AG04449 (cell line): ENCODE data around the gene C7orf57.
"Not testable (repeated sequence)": the region's sequence is repeated elsewhere in the genome, so short reads cannot be mapped to it uniquely, and the experiment has no call there.

Source experiments
- CTCF ChIA-PET: fragments of 350-600 bp; formaldehyde crosslinking; extraction: SDS; loops from one replicate; lab custom pipeline; 2021; ENCODE audit warnings: antibody characterized with exemption; lab: Yijun Ruan, JAX
- POLR2A ChIA-PET: fragments of 400-600, 350-600 bp; formaldehyde crosslinking; extraction: SDS; loops from one replicate; lab custom pipeline; 2020; ENCODE audit warnings: antibody characterized with exemption, inconsistent platforms; lab: Yijun Ruan, JAX
- DNase-seq: peaks from one replicate; pipeline ENCODE4 v3.0.0-alpha.2; 2010; ENCODE audit warnings: low read depth, low spot score
- H3K4me3 ChIP-seq: 2 replicates; pipeline ENCODE4 v1.5.1; 2011; ENCODE audit warnings: low read depth, mild to moderate bottlenecking, control low read depth, low read length
- TF ChIP-seq, protein P1 (sequence below): IDR thresholded peaks from one replicate; pipeline ENCODE4 v1.5.1; 2011; ENCODE audit warnings: mild to moderate bottlenecking, moderate library complexity, low read length, control low read depth, inconsistent platforms; ENCODE audit not compliant: insufficient read depth; ENCODE audit errors: missing control alignments

The C7orf57 gene

DNA sequence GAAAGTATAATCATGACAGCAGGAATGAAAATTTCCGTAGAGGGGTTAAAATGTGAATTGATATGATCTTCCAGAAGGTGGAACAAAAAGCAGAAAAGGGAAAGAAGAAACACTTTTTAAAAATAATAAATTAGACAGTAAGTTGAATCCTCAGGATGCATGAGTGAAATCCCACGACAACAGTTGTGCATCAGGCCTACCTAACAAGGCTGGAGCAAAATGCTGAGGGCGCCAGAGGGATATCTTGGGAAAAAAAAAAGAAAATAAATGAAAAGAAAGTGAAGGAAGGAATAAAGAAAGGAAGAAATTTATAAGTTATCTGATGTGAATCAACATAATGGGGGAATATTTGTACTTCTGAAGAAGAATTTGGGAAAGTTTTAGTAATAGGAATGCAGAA, 42.9 kb upstream of the C7orf57 start:
- DNase-seq = no peak
- no peak overlapping the region for H3K4me3 ChIP-seq
- CTCF ChIA-PET = interaction anchor here (0.8 to 7.9 kb wide), 23 partner anchors 10 to 182 kb away, joined by 3 to 320 read pairs (median 8); no protein-coding TSS in a partner anchor
- TF ChIP-seq, protein P1, sequence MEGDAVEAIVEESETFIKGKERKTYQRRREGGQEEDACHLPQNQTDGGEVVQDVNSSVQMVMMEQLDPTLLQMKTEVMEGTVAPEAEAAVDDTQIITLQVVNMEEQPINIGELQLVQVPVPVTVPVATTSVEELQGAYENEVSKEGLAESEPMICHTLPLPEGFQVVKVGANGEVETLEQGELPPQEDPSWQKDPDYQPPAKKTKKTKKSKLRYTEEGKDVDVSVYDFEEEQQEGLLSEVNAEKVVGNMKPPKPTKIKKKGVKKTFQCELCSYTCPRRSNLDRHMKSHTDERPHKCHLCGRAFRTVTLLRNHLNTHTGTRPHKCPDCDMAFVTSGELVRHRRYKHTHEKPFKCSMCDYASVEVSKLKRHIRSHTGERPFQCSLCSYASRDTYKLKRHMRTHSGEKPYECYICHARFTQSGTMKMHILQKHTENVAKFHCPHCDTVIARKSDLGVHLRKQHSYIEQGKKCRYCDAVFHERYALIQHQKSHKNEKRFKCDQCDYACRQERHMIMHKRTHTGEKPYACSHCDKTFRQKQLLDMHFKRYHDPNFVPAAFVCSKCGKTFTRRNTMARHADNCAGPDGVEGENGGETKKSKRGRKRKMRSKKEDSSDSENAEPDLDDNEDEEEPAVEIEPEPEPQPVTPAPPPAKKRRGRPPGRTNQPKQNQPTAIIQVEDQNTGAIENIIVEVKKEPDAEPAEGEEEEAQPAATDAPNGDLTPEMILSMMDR = no peak
- POLR2A ChIA-PET = interaction anchor here (1.4 kb wide), 1 partner anchor 117 kb away, joined by 4 read pairs; no protein-coding TSS in a partner anchor

- ChIA-PET POLR2A (no interaction called here), CTCF (interaction anchor here (1.6 to 2.1 kb wide), 4 partner anchors 11 to 156 kb away, joined by 3 to 10 read pairs (median 8); no protein-coding TSS in a partner anchor)
- no peak for DNase-seq
- TF ChIP-seq, protein P1 = no peak
- H3K4me3 ChIP-seq = no peak overlapping the region
Observed at GRCh38 chr7:47999413-47999812, 35.9 kb upstream of the C7orf57 start.

GRCh38 chr7:48000164-48000563, 35.2 kb upstream of the C7orf57 start:
- CTCF ChIA-PET = interaction anchor here (1.4 to 2.1 kb wide), 6 partner anchors 9 to 155 kb away, joined by 3 to 10 read pairs (median 6); no protein-coding TSS in a partner anchor
- DNase-seq, H3K4me3 ChIP-seq, POLR2A ChIA-PET: not testable (repeated sequence)

GRCh38 chr7:48004032-48004431, 31.3 kb upstream of the C7orf57 start:
- POLR2A ChIA-PET = no interaction called here
- CTCF ChIA-PET = interaction anchor here (0.7 to 1.9 kb wide), 4 partner anchors 10 to 107 kb away, joined by 3 to 8 read pairs (median 3); no protein-coding TSS in a partner anchor
- H3K4me3 ChIP-seq = no peak overlapping the region
- TF ChIP-seq, protein P1 = no peak
- DNase-seq = no peak

DNA sequence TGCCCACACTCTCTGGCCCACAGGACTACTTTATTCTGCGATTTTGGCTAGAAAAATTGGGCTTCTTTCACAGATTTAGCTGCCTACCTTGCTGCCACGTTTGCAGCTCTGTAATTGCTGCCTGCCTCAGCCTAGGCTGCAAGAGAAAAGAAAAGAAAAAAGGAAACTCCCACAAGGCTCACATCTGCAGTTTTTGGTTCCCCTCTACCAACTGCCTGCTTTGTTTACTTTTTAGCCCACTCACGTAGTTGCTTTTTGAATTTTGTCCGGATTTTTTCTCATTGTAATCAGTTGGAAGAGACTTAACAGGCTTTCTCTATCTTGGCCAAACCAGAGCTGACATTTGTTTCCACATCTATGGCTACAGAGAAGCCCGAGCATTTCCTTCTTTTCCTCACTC, 30.7 kb upstream of the C7orf57 start:
- CTCF ChIA-PET = interaction anchor here (0.7 to 1.9 kb wide), 4 partner anchors 10 to 106 kb away, joined by 3 to 8 read pairs (median 3); no protein-coding TSS in a partner anchor
- POLR2A ChIA-PET = no interaction called here
- DNase-seq = no peak
- H3K4me3 ChIP-seq = no peak overlapping the region
- TF ChIP-seq, protein P1 = no peak

- no peak for DNase-seq
- no peak overlapping the region for H3K4me3 ChIP-seq
- ChIA-PET CTCF (no interaction called here), POLR2A (interaction anchor here (0.6 kb wide), 1 partner anchor 442 kb away, joined by 3 read pairs; no protein-coding TSS in a partner anchor)
- TF ChIP-seq, protein P1 = no peak
Observed at GRCh38 chr7:48006866-48007265, 28.5 kb upstream of the C7orf57 start.

DNA sequence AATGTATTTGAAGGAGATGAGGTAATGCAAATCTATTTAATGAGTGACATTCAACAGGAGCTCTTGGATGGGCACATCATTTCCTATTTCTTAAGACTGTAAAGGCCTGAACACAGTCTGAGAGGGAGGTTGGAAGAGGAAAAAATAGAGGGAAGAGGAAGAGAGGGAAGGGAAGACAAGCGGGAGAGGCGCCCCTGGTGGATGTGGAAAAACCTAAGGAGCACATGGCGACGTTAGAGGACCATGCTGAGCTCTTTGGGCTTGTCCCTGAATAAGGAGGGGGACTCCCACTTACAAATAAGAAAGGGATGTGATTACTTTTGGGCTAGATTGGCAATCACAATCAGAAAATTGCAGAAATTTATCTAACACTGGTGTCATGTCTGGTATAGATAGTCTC, 26.1 kb upstream of the C7orf57 start:
- ChIA-PET POLR2A (no interaction called here), CTCF (no interaction called here)
- no peak overlapping the region for H3K4me3 ChIP-seq
- TF ChIP-seq, protein P1 = no peak
- DNase-seq = no peak
